Eye (tissue), 1 donor: ENCODE data around the gene KCNA4.
"Not testable (repeated sequence)": the region's sequence is repeated elsewhere in the genome, so short reads cannot be mapped to it uniquely, and the experiment has no call there.

Experiments used
- DNase-seq: peaks from one replicate; pipeline ENCODE4 v3.0.0-alpha.2; 2015

Gene KCNA4

DNA sequence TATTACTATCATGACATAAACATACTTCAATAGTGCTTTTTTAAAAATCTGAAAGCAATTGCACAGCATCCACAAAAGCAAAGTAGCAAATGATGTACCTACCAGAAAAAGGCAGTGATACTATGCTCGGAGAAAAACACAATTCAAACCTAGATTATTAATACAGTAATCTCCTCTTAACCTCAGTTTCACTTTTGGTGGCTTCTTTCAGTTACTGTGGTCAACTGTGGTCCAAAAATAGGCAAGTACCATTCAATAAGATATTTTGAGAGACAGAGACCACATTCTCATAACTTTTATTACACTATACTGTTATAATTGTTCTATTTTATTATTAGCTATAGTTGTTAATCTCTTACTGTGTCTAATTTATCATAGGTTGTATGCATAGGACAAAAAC lies 20.8 kb downstream of the KCNA4 start:
- no peak for DNase-seq

DNA sequence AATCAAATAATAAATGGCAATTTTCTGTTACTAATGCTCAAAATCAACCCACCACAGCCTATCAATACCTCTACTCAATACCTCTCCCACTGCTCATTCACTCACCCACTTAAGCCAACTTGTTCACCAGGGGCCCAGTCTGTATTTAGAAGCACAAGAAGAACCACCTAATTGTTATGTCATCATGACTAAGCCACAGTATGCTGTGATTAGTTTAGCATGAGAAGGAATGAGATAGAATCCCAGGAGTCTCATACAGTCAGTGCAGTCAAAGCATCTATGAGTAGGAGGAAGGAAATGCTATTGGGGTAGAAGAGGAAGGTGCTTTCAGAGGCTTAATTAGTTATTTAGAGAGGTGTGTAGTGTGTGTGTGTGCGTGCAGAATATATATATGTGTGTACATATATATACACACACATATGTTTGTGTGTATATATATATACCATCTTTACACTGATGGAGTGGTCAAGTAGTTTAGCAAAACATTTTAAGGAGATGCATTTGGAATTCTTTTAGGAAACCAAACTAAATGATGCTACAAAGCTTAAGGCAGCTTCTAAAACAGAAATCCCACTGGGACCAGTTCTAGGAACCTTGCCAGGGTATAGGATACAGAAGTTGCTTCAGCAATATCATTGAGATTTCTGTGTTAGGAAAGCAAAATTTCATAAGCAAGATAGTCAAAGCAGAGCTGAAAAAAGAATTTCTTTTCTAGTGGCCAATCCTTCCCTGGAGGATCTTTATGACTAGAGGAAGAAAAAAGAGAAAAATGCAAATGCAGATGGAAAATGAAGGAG lies 27.5 kb downstream of the KCNA4 start:
- DNase-seq, result no peak

DNA sequence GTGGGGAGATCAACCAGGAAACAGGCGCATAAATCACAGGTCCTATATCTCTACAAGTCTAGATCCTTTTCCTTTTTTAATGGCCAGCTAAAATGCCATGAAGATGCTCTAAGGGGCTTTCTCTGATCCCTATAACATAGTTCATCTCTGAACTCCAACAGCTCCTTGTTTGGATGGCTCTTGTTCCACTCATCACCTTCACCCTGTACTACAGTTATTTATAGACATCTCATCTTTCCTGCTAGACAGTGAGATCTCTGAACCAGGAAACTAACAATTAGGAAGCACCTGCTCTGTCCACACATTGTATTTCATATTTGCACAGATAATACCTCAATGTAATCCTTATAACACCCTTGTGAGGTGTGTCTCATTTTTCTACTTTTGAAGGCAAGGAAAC lies 31.6 kb downstream of the KCNA4 start:
- no peak for DNase-seq

DNA sequence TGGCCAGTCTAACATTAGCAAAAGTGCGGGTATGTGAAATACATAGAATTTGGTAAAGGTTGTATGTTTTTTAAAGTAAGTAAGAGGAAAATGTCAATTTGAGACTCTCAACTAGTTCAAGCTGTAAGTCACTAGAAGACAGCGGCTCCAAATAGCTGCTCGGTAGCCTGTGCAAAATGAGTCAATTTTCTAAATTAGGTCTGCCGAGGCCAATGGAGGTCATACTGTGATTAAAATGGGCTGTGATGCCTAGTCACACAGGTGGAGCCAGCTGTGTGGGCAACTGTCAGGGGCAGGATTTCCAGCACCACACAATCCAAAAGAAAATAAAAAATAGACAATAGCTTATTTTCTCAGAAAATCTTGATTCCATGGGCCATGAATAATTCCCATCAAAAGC lies 32.3 kb downstream of the KCNA4 start:
- no peak for DNase-seq

DNA sequence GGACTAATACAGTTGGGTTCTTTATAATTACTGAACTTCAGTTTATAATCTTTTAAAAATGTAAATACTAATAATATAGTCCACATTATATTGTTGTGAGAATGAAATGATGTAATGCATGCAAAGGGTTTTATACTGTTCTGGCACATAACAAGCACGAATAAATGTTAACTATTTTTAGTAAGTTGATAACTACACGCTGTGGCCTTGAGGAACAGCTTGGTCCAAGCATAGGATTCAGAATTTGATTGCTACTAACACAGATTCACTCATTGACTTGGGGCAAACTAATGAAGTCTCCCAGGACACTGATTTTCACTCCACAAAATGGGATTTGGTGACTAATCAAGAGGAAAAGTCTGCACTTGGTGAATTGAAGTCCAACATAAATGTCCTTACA lies 38.3 kb downstream of the KCNA4 start:
- no peak for DNase-seq

DNA sequence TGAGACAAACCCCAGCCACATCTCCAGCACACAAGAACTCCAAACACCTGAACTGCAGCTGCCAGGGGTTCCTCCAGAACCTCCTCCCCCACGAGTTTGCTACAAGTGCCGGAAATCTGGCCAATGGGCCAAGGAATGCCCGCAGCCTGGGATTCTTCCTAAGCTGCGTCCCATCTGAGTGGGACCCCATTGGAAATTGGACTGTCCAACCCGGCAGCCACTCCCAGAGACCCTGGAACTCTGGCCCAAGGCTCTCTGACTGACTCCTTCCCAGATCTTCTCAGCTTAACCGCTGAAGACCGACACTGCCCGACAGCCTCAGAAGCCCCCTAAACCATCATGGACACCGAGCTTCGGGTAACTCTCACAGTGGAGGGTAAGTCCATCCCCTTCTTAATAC lies 41.2 kb downstream of the KCNA4 start:
- not testable (repeated sequence) for DNase-seq

DNA sequence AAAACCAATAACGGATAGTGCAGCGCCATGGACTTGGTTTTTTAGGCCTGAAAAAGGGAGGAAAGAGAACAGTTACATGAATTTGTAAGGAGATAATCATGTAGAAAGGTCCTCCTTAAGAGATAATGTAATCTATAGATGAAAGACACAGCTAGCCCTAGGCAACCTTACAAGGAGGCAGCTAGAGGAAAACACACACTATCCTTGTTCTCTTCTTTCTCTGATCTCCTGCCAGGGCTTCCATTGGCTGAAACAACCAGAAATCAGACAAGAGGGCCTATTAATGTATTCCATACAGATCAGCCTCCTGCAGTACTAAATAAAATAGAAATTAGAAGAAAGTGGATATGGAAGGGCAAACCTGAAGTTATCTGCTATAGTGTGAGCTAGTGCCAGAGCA lies 53.0 kb downstream of the KCNA4 start:
- DNase-seq, result no peak

DNA sequence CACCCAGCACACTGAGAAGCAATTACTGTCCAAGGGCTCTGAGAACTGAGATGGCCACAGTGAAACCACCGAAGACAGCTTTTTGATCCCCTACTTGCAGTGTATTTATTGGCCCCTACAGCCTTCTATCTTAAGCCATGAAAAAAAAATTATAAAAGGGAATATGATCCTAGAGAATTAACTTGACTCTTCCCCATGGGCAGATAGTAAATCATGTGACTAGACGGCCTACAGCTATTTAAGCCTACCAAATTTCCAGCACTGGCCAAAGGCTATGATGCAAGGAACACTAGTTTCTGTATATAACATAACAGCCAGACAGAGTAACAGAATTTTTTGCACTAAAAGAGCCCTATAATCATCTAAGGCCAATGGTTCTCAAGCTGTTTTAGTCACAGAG lies 53.8 kb downstream of the KCNA4 start:
- no peak for DNase-seq

DNA sequence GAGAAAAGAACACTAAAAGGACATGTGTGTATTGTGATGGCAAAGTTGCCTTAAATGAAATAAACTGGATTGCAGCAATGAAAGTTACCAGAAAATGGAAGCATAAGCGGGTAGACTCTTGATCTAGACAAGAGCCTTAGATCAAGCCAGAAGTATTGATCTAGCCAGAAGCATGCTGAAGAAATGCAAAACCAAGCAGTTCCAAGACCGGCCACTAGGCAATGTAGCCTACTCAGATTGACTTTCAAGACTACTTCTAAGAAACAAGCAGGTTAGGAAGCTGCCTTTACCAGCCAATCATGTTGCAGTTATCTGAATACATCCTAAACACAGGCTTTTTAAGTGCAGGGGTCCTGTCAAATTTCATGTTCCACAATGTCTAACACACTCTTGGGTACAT lies 54.6 kb downstream of the KCNA4 start:
- no peak for DNase-seq
